Measurements from ENCODE around the gene MAP3K21.

DNA sequence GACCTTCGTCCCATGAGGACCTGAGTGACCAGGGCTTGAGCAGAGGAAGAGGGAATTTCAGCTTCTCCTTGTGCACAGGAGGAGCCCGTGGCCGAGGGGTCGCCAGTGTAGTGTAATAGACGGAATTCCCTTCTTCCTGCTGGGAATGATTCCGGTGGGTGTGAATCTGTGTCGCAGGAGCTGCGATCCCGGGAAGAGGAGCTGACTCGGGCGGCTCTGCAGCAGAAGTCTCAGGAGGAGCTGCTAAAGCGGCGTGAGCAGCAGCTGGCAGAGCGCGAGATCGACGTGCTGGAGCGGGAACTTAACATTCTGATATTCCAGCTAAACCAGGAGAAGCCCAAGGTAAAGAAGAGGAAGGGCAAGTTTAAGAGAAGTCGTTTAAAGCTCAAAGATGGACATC is 34.4 kb downstream of the MAP3K21 start:
- TF ChIP-seq, protein P1, sequence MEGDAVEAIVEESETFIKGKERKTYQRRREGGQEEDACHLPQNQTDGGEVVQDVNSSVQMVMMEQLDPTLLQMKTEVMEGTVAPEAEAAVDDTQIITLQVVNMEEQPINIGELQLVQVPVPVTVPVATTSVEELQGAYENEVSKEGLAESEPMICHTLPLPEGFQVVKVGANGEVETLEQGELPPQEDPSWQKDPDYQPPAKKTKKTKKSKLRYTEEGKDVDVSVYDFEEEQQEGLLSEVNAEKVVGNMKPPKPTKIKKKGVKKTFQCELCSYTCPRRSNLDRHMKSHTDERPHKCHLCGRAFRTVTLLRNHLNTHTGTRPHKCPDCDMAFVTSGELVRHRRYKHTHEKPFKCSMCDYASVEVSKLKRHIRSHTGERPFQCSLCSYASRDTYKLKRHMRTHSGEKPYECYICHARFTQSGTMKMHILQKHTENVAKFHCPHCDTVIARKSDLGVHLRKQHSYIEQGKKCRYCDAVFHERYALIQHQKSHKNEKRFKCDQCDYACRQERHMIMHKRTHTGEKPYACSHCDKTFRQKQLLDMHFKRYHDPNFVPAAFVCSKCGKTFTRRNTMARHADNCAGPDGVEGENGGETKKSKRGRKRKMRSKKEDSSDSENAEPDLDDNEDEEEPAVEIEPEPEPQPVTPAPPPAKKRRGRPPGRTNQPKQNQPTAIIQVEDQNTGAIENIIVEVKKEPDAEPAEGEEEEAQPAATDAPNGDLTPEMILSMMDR (IDR thresholded peaks at IDR 0.05): no peak
- no peak for TF ChIP-seq POLR2A (IDR thresholded peaks at IDR 0.05)
- TF ChIP-seq POLR2AphosphoS5 (IDR thresholded peaks at IDR 0.05): no peak
